Kasumi-1 (cell line): ENCODE results near the gene ACVR1.

ENCODE experiments used
- DNase-seq, 2 experiments: peaks; one replicate each; lab custom pipeline; 2025; lab: John Stamatoyannopoulos, UW

The ACVR1 gene

DNA sequence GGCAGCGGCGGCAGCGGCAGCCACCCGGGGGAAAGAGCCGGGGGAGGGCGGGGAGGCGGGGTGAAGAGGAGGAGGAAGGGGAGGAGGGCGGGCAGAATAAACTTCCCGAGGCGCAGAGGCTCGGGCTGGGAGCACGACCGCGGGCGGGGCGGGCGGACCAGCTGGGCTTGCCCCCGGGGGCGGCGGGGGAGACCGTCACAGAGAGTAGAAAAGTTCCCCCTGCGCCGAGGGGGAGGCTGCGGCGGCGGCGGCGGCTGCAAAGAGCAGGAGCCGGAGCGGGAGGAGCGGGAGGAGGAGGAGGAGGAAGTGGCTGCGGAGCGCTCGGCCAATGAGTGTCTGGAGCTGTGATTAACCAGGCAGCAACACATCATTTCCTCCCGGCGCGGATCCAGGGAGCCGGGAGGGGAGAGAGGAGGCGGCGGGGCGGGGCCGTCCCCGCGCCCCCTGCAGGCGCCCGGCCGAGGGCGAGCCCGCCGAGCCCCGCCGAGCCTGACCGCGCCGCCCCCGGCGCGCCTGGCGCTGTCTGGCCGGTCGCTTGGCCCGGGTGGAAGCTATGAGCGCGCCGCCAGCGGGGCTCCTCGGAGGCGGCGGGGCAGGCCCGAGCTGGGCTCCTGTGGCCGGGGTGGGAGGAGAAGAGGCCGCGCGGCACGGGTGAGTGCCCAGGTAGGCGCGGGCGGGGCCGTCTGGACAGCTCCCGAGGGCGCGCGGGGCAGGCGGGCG is at the start of gene ACVR1:
Gene ACVR1, minus strand, starts transcription at position 265 of the 720 bp plus-strand sequence. CDS start 76,837 bp downstream, outside the sequence.
- peak; percentile 96 to 98 for DNase-seq

DNA sequence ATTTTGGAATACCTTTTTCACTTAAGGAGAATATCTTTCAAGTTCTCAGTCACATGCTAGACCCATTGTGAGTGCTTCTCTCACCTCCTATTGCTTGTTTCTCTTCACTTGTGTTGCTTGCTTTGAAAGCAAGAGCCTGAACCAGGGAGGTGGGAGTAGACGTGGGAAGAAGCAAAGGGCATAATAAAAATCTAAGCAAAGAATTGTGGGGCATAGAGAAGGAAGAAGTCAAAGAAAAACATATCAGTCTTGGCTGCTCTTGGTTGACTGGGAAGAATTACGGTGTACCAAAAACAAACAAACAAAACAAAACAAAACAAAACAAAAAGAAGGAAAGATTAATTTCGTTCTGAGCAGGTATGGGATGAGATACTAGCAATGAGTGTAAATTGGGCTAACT is 48.9 kb upstream of the ACVR1 start:
- DNase-seq, result no peak

DNA sequence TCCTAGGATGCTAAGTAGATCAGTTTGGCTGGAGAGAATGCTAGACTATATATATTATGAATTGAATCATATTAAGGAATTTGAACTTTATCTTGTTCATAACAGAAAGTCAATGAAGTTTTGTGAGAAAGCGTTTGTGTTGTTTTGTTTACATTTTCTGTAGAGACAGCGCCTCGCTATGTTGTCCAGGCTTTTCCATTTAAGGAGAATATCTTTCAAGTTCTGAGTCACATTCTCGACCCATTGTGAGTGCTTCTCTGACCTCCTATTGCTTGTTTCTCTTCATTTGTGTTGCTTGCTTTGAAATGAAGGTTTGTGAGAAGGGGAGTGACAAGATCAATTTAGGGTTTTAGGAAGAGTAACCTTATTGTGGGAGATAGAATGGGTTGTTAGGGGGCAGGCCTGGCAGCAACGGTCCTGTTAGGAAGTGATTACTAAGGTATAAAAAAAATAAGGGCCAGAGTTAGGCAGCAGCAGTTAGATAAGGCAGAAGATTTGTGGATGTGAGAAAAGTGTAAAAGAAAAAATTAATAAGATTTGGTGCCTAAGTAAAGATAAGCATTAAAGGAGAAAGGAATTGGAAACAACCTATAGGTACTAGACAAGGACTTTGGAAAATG is 47.6 kb upstream of the ACVR1 start:
- DNase-seq, result no peak

DNA sequence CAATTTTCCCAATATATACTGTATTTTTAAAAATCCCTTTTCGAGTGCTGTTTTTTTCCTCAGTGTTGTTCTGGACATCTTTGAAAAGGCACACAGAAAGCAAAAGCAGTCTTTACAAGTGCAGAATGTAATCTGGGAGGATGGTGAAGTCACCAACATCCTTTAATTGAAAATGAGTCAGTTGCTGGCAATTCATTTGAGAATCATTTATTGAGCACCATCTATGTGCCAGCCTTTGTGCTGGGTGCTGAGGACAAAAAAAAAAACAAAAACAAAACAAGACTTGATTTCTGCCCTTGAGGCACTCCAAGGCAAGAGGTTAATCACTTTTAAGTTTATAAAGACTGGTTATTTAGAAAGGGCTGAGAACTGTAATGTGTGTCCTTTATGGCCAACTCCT is 46.7 kb upstream of the ACVR1 start:
- no peak for DNase-seq

DNA sequence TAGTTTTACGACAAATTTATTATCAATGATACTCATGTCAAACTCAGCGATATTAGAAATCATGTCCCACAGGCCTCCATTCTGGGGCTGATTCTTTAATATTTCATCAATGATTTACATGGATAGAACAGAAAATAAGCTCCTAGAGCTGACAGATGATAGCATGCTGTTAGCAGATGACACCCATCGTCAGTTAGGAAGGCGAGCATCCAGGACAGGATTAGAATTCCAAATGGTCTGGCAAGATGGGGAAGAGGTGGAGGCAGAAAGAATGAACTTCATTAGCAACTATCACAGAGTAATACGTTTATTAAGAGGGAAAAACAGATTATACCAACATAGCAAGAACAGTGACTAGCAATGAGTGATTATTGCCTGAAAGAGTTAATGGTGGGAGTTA is 46.2 kb upstream of the ACVR1 start:
- no peak for DNase-seq

DNA sequence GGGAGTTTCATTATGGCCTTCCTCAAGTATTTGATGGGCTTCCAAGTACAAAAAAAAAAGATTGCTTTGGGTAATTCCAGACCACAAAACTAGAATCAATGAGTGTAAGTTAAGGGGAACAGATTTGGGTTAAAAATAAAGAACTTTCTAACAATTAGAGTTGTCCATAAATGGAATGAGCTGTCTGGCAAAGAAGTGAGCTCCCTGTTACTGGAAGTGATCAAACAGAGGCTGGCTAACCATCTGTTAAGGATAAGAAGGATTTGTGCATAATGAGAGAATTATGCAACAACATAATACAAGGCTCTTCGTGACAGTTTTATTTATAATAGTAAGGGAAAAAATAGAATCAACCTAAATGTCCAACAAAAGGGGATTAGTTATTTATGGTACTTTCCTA is 44.6 kb upstream of the ACVR1 start:
- no peak for DNase-seq

DNA sequence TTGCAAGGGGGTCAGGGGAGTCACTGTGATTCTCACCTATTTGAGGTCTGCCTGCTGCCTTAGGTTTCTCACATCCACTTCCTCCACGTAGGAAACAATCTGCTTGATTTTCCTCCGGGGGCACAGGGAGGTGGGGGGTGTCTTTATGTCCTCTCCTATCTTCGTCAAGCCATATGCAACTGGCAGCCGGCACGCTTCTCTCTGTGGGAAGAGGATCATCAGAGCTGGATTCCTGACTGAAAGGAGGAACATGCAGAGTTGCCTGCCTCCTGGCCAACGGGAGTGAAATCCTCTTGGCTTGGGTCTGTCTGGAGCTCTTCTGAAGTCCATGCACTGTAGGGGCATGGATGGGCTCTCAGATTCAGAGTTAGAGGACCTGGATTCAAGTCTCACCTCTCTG is 43.1 kb upstream of the ACVR1 start:
- no peak for DNase-seq

DNA sequence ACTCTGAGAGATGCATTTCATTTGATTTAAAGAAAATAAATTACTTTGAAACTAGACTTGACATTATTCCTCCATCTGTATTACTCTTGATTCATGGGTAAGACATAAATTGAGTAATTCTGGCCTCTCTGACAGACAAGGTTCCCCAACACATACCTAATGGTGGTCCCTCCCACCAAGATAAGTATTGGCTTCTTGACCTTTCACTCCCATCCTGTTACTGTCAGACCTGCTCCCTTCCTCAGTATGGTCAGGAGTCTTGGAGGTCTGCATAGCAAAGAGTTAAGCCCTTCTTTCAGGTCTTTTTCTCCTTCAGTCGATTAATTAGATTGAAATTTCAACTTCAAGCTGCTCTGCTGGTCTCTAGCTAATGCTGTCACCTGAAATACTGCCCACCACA is 42.2 kb upstream of the ACVR1 start:
- no peak for DNase-seq

DNA sequence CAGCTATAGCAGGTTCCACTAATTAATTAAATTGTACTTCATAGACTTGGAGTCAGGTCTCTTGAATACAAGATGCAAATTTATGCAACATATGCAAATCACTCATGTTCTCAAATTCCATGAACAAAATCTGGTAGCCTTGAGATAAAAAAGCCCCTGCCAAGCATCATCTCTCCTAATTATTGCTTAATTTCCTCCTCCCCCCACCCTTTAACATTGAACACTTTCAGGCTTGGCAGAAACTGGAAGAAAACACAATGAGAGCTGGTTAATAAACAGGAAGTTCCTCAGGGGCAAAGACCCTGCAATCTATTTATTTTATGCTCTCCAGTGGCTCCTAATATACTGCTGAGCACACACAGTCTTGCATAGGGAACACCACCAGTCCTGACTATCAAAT is 35.6 kb upstream of the ACVR1 start:
- no peak for DNase-seq

DNA sequence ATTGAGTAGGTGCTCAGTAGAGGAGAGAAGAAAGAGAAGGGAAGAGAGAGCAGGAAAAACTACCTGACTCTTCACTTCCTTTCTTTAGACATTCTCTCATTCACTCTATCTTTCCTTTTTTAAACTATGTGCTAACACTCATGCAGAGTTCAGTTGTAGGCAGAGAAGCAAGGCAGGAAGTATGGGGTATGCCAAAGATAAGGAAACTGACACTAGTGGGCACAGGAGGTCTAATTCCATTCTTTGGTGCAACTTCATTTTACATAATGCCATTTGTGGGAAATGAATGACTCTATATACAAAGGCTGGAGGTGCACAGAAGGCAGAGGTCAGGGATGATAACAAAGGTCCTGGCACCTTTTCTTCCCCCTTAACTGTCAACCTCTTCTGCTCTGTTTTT is 35.1 kb upstream of the ACVR1 start:
- no peak for DNase-seq

DNA sequence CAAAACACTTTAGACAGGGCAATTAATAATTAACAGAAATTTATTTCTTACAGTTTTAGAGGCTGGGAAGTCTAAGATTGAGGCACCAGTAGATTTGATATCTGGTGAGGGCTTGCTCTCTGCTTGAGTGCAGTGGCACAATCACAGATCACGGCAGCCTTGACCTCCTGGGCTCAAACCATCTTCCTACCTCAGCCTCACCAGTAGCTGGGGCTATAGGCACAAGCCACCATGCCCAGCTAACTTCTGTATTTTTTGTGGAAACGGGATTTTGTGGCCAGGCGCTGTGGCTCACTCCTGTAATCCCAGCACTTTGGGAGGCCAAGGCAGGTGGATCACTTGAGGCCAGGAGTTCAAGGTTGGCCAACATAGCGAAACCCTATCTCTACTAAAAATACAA is 29.0 kb upstream of the ACVR1 start:
- no peak for DNase-seq

DNA sequence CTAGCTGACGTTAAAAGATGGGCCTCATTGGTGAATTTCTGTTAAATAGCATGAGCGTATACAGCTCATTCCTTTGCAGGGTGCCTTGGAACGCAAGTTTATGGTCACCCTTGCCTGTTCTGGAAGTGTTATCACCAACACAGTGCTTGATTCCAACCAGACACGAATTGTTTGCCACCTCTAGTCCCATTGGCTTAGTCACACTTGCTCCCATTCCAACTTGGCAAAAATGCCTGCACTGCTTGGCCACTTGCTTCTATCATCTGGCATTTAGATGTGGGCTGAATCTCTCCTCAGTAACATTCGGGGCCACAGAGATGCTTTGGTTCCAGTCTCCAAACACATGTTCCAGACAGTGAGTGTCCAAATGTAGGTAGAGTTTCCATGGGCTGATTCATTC is 27.5 kb upstream of the ACVR1 start:
- no peak for DNase-seq

DNA sequence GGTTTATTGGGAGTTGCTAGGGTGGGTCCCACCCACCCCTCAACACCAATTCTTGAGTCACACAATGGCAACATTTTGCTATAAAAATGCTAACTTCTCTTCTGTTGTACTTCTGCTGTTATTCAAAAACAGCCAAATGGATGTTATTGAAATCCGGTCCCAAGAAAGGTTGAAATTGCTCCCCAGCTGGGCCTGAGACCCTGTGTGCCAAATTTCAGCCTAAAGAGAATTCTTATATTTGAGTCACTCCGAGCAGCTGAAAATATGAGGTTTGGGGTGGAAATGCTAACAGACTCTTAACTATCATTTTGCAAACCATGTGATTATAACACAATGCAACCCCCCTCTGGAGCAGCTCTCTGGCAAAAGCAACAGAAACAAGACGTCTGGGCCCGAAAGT is 27.0 kb upstream of the ACVR1 start:
- no peak for DNase-seq

DNA sequence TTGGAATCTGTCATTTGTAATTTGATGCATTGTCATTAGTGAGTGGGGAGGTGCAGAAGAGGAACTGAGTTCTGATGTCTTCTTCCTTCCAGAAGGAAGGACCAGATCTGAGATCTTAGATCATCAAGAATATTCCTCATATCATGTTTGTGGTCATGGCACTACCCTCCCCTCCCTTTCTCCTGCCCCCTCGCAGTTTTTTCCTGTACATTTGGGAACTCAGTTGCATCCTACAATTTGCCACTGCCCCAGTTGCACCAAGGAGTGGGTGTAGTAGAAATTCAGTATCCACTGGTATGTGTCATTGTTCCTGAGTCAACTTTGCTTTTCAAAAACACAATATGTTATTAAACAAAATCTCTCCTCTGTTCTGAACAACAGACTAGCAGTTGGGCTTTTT is 26.6 kb upstream of the ACVR1 start:
- DNase-seq, result no peak

DNA sequence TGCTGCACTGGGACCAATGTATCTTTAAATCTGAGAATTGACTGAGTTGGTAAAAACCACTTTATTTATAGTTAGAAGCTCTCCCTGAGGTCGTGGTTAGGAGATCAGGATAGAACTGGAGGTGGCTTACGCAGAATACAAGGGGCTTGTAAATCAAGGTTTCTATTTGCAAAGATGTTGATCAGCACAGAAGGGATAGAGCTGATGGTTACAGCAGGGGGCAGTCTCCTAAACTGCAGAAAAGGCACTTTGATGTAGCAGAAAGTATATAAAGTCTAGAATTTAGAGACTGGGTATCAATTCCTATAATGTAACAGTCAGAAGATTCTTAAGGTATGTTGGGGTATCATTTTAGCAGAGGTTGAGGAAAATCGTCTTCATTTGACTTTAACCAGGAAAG is 25.2 kb upstream of the ACVR1 start:
- peak in 1 of 2 experiments; percentile 23 for DNase-seq

DNA sequence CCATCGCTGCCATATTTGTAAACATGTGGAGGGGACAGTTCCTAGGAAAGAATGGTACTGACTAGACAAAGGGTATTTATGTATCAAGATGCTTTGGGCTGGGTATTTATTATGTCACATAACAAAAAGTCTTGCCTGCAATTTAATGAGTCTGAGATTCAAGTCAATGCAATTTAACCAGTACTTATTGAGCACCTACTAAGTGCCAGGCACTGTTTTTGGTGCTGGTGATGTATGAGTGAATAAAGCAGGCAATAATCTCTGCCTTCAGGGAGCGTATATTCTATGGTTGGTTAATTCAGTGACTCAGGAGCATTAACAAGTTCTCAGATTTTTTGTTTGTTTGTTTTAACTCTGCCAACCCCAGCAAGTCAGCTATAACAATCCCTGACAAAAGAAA is 24.6 kb upstream of the ACVR1 start:
- DNase-seq, result no peak

DNA sequence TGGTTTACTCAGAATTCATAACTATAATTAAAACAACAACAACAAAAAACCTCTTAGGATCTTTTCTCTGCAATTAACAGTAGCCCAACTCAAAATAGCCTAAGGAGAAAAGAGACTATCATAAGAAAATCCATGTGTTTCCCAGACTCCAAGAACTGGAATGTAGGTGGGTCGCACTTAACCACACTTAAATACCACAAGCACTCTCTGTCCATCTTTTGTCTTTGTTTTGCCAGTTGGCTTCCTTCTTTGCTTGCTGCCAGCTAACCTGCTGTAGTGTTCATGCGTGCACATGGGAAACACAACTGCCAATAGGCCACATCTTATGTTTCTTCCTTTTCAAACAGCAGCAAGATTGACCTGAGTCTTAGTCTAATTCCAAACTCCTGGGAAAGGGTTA is 24.1 kb upstream of the ACVR1 start:
- DNase-seq, result no peak

DNA sequence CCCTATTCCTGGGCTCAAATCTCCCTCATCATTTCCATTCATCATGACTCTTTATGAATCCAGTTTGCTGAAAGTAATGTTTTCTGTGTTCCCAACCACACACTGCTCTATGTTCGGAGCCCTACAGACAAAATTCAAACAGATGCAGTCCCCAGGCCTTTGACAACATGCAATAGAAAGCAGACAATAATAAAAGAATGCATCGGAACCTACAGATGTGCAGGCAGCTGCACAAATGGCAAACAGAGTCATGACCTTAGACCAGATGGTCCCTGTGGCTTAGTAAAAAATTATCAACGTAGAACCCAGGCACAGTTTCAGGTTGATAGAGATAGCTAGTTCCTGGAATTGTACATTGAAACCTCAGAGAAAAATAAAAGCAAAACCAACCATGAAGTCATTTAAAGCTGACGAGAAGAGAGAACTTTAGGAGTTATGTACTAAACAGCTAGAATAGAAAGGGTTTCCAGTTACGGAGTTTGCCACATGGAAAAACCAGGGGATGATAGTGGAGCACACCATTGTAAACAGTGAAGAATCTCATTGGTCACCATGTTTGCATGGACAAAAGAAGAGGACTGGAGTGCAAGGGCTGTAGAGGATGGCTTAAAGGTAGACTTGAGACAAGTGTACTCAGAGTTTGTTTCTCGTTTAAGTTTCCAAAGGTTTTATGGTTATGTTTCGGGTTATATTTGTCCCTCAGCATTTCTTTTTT is 23.2 kb upstream of the ACVR1 start:
- DNase-seq, result no peak

DNA sequence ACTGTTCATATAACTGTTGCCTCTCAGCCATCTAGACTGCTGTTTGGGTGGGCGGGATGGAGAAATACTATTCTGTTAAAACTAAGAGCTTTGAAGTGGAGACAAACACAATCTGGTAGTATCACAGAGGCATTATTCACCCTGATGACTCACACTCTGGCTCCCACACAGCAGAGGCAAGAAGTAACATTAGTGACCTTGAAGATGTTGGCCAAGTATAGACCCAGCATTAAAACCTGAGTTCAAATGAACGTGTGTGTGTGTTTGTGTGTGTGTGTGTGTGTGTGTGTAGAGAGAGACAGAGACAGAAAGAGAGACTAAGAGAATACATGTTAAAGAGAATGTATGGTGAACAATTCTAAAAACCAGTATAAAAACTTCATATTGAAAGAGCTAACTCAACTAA is 22.5 kb upstream of the ACVR1 start:
- no peak for DNase-seq

DNA sequence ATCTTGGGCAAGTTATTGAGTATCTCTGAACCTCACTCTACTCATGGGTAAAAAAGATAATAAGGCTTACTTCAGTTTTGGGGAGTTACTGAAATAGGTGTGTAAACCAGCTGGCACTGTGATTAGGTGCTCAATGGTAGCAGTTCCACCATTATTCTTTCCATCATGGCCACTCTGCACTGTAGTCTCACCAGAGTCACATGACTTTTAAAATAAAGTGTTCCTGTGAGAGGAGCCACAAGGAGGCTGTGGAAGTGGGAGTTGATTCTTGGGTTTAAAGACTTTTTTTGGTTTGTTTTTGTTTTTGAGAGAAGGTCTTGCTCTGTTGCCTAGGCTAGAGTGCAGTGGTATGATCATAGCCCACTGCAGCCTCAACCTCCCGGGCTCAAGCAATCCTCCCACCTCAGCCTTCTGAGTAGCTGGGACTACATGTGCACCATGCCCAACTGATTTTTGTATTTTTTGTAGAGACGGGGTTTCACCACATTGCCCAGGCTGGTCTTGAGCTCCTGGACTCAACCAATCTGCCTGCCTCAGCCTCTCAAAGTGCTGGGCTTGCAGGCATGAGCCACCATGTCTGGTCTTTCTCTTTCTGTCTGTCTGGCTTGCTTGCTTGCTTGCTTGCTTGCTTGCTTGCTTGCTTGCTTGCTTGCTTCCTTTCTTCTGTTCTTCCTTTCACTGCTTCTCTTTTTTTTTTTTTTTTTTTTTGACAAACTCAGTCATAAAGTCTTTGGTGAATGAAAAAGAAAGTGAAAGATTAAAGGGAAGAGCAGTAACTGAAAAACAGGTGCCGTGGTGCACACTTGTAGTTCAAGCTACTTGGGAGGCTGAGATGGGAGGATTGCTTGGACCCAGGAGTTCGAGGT is 21.2 kb upstream of the ACVR1 start:
- DNase-seq, result no peak

DNA sequence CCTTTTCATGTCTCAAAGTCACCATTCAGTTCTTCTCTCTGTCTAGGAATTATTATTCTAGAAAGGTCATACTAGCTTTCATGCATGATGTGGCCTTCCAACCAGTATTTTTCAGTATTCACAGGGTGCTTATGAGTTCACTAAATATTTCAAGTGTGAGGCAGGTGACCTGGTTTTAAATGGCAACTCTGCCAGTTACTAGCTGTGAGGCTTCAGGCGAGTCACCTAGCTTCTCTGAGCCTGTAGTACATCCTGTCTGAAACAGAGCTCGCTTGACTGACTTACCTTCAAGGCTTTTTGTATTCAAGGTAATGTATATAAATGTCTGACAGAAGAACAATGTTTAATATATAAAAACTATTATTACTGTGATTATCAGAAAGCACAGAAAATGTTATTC is 19.4 kb upstream of the ACVR1 start:
- DNase-seq, result no peak

DNA sequence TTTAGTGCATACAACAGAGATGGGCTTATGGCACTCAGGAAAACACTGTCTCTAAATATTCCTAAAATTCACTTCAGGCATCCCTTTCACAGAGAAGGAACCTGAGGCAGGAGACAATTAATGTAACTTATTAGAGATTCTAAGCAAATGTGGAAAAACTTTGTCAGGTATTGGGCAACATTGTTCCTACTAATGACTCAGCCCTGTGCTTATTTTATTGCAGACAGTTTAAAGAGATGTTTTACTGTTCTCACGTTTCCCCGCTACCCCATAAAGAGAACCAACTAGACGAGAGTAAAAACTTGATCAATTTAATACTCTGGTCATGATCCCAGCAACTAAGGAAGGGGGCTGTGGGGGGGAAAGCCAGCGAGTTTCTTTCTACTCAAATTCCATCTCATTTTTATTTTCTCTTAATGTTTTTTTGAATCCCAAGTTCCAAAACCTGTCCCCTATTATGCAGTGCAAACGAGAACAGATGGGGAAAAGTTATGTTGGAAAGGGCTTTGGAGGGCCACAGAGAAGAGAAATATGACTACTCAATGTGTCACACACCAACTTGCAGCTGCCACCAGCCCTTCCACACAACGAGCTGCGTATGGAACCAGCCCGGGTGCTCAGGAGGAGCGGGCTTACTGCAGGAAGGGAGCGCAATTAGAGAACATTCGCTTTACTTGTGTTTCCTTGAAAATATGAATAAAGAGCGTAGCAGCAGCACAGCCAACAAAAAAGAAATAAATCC is 18.7 kb upstream of the ACVR1 start:
- DNase-seq, result no peak
